ENCODE measurements around the gene FKBP3.

- TF ChIP-seq RAD21 (CRISPR knock-in tag; IDR thresholded peaks at IDR 0.05): no peak
- TF ChIP-seq CTCF (CRISPR knock-in tag; IDR thresholded peaks at IDR 0.05): no peak
- TF ChIP-seq ZNF33A (CRISPR knock-in tag; IDR thresholded peaks at IDR 0.05; ENCODE audit: borderline replicate concordance): no peak
- no peak for TF ChIP-seq KDM1A (CRISPR knock-in tag; IDR thresholded peaks at IDR 0.05)
- TF ChIP-seq SNRNP70 (IDR thresholded peaks at IDR 0.05; ENCODE audit: low read depth, low read length): no peak
- no peak for TF ChIP-seq MAFK (conservative IDR thresholded peaks at IDR 0.05 in 1 of 2, IDR thresholded peaks at IDR 0.05 in 1 of 2; ENCODE audit: low read length in 2 of 2)
- no peak for TF ChIP-seq POLR2A (IDR thresholded peaks at IDR 0.05; ENCODE audit: insufficient read depth in 1 of 2, low read depth in 2 of 2, low read length in 2 of 2)
- no peak for TF ChIP-seq TBP (CRISPR knock-in tag; IDR thresholded peaks at IDR 0.05)
- no peak for TF ChIP-seq DPF2 (CRISPR knock-in tag; IDR thresholded peaks at IDR 0.05; ENCODE audit: borderline replicate concordance, low read depth)
- no peak for TF ChIP-seq CEBPB (IDR thresholded peaks at IDR 0.05; ENCODE audit: borderline replicate concordance, low read depth, low read length)
- TF ChIP-seq, protein P1, sequence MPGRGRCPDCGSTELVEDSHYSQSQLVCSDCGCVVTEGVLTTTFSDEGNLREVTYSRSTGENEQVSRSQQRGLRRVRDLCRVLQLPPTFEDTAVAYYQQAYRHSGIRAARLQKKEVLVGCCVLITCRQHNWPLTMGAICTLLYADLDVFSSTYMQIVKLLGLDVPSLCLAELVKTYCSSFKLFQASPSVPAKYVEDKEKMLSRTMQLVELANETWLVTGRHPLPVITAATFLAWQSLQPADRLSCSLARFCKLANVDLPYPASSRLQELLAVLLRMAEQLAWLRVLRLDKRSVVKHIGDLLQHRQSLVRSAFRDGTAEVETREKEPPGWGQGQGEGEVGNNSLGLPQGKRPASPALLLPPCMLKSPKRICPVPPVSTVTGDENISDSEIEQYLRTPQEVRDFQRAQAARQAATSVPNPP (CRISPR knock-in tag; IDR thresholded peaks at IDR 0.05): no peak
- TF ChIP-seq TARDBP (CRISPR knock-in tag; IDR thresholded peaks at IDR 0.05): no peak
Measured at GRCh38 chr14:45150386-45150890, 16.2 kb upstream of the FKBP3 start.
